Ishikawa (cell line): ENCODE results near the gene NDUFAF5.

Experiments
- CEBPB ChIP-seq: IDR thresholded peaks from 2 replicates; pipeline ENCODE4 v1.6.1; 2012
- EP300 ChIP-seq: IDR thresholded peaks from 2 replicates; pipeline ENCODE4 v1.6.1; 2012; ENCODE audit warnings: borderline replicate concordance
- TAF1 ChIP-seq: IDR thresholded peaks from 2 replicates; pipeline ENCODE4 v1.6.1; 2012; ENCODE audit warnings: low read depth, mild to moderate bottlenecking
- TF ChIP-seq, protein P1 (sequence below): IDR thresholded peaks from 2 replicates; pipeline ENCODE4 v1.6.1; 2012; ENCODE audit warnings: low read depth, mild to moderate bottlenecking

DNA sequence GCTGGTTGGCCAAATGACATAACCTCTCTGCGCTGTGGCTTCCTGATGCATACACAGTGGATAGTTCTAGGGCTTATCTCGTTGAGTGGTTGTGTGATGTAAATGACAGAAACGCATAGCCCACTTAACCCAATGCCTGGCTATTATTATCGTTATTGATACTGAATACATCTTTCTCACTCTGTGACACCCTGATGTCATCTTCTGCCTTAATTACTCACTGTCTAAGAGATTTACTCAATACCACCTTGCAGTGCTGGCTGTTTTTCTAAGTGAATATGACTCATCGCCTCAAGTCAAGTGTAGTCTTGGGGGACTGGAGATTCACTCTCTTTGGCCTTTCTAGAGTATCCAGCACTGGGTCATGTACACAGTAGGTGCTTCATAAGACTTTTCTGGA lies 73.6 kb downstream of the NDUFAF5 start:
- no peak for TF ChIP-seq EP300
- TF ChIP-seq, protein P1, sequence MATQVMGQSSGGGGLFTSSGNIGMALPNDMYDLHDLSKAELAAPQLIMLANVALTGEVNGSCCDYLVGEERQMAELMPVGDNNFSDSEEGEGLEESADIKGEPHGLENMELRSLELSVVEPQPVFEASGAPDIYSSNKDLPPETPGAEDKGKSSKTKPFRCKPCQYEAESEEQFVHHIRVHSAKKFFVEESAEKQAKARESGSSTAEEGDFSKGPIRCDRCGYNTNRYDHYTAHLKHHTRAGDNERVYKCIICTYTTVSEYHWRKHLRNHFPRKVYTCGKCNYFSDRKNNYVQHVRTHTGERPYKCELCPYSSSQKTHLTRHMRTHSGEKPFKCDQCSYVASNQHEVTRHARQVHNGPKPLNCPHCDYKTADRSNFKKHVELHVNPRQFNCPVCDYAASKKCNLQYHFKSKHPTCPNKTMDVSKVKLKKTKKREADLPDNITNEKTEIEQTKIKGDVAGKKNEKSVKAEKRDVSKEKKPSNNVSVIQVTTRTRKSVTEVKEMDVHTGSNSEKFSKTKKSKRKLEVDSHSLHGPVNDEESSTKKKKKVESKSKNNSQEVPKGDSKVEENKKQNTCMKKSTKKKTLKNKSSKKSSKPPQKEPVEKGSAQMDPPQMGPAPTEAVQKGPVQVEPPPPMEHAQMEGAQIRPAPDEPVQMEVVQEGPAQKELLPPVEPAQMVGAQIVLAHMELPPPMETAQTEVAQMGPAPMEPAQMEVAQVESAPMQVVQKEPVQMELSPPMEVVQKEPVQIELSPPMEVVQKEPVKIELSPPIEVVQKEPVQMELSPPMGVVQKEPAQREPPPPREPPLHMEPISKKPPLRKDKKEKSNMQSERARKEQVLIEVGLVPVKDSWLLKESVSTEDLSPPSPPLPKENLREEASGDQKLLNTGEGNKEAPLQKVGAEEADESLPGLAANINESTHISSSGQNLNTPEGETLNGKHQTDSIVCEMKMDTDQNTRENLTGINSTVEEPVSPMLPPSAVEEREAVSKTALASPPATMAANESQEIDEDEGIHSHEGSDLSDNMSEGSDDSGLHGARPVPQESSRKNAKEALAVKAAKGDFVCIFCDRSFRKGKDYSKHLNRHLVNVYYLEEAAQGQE = no peak
- TF ChIP-seq TAF1 = no peak
- no peak for TF ChIP-seq CEBPB
